NB4 (cell line): ENCODE data around the gene RNF13.

Source experiments
- CTCF ChIP-seq: IDR thresholded peaks from one replicate; pipeline ENCODE4 v1.5.1; 2012; ENCODE audit warnings: low read depth, low read length
- MAX ChIP-seq: IDR thresholded peaks from 2 replicates; pipeline ENCODE4 v1.6.1; 2011; ENCODE audit warnings: low read depth, low read length
- MYC ChIP-seq: IDR thresholded peaks from 2 replicates; pipeline ENCODE4 v1.6.1; 2011; ENCODE audit warnings: low read depth, low read length
- POLR2A ChIP-seq: IDR thresholded peaks from 2 replicates; pipeline ENCODE4 v1.6.1; 2011; ENCODE audit warnings: mild to moderate bottlenecking; ENCODE audit not compliant: insufficient read length; ENCODE audit errors: extremely low read depth

- TF ChIP-seq CTCF (no peak), POLR2A (no peak), MYC (no peak), MAX (no peak)
Measured at GRCh38 chr3:149917124-149917667, 104.2 kb downstream of the RNF13 start.
